ENCODE results near the gene CDH4.

DNA sequence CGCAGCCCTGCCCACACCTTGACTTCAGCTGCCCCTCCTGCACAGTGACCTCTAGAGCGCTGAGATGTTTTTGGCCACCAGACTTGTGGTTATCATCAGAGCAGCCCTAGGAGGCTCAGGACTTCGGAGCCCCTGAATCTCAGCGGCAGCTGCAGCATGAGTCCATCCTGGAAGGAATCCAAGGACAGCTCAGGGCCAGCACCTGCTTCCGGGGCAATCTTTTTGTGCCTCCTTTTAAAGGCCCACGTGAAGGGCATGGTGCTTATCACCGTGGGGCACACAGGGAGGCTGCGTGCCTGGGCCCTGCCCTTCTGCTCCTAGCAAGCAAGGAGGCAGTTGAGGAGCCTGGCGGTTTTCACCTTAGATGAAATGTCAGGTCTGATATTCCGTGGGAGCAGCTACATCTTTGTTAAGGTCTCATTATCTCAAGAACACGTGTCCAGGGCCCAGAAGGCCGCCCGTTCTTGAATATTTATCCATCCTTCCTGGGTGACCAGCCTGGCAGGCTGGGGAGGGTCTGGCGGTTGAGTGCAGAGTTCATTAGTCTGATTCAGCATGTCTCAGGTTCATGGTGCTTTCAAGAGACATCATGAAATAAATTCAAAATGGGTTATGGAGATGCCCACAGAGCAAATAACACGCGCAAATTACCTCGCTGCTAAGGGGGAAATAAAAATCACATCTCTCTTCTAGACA lies 421.2 kb downstream of the CDH4 start:
- TF ChIP-seq, protein P1, sequence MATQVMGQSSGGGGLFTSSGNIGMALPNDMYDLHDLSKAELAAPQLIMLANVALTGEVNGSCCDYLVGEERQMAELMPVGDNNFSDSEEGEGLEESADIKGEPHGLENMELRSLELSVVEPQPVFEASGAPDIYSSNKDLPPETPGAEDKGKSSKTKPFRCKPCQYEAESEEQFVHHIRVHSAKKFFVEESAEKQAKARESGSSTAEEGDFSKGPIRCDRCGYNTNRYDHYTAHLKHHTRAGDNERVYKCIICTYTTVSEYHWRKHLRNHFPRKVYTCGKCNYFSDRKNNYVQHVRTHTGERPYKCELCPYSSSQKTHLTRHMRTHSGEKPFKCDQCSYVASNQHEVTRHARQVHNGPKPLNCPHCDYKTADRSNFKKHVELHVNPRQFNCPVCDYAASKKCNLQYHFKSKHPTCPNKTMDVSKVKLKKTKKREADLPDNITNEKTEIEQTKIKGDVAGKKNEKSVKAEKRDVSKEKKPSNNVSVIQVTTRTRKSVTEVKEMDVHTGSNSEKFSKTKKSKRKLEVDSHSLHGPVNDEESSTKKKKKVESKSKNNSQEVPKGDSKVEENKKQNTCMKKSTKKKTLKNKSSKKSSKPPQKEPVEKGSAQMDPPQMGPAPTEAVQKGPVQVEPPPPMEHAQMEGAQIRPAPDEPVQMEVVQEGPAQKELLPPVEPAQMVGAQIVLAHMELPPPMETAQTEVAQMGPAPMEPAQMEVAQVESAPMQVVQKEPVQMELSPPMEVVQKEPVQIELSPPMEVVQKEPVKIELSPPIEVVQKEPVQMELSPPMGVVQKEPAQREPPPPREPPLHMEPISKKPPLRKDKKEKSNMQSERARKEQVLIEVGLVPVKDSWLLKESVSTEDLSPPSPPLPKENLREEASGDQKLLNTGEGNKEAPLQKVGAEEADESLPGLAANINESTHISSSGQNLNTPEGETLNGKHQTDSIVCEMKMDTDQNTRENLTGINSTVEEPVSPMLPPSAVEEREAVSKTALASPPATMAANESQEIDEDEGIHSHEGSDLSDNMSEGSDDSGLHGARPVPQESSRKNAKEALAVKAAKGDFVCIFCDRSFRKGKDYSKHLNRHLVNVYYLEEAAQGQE (IDR thresholded peaks at IDR 0.05; ENCODE audit: insufficient read depth in 1 of 2, low read depth in 2 of 2, low read length in 2 of 2): no peak
- no peak for TF ChIP-seq POLR2AphosphoS5 (IDR thresholded peaks at IDR 0.05; ENCODE audit: low read depth, low read length)
- TF ChIP-seq TAF1 (IDR thresholded peaks at IDR 0.05; ENCODE audit: borderline replicate concordance, insufficient read depth, low read length): no peak

Data from PFSK-1 (cell line).